Endothelial cell of umbilical vein (primary cell): Measurements from ENCODE around the gene RBM6. TPM values are rescaled to one million over a fixed set of nuclear protein-coding genes. Genes with fewer than 3 reads are reported as not detected.

Experiments
- BruUV-seq: library from RNA; stranded (reverse); fragments of 400-500 nt; replicated peaks from 2 replicates; lab custom pipeline; 2021; lab: Mats Ljungman, UMichigan
- CTCF ChIA-PET: fragments of 300-600, 350-600 bp; sonication (Branson Sonifier 250); formaldehyde crosslinking; loops from one replicate; lab custom pipeline; 2021; ENCODE audit warnings: antibody characterized with exemption, inconsistent platforms; lab: Charles Lee
- POLR2A ChIA-PET: fragments of 300-600, 350-600 bp; sonication (Branson Sonifier 250); formaldehyde crosslinking; loops from one replicate; lab custom pipeline; 2021; ENCODE audit warnings: antibody characterized with exemption, inconsistent platforms; lab: Charles Lee
- DNase-seq: peaks from one replicate; pipeline ENCODE4 v3.0.0-alpha.2; 2011; ENCODE audit warnings: low read depth, low spot score
- FAIRE-seq: peaks from 2 replicates; lab custom pipeline; 2011; peaks lifted over from hg19 to GRCh38; lab: Jason Lieb, UNC
- H2AFZ ChIP-seq: 2 replicates; pipeline ENCODE4 v1.6.0; 2012; ENCODE audit warnings: low read depth, low read length, control low read depth, inconsistent platforms
- H3K27ac ChIP-seq: 2 replicates; pipeline ENCODE4 v1.5.1; 2011; ENCODE audit warnings: low read depth, mild to moderate bottlenecking, control low read depth, low read length, moderate library complexity; ENCODE audit not compliant: insufficient read depth
- H3K27me3 ChIP-seq, 2 experiments: 2 replicates each; pipeline versions ENCODE4 v1.6.0 to v1.6.1; 2011; ENCODE audit warnings: low read length in 2 of 2, mixed read lengths in 1 of 2; ENCODE audit not compliant: control insufficient read depth in 2 of 2, insufficient read depth in 2 of 2
- H3K36me3 ChIP-seq, 2 experiments: 2 replicates in 1 of 2; 3 replicates in 1 of 2; pipeline ENCODE4 v1.5.1; 2011; ENCODE audit warnings: low read length in 2 of 2, mild to moderate bottlenecking in 1 of 2, moderate library complexity in 1 of 2; ENCODE audit not compliant: control insufficient read depth in 2 of 2, insufficient read depth in 2 of 2; ENCODE audit errors: extremely low read depth in 1 of 2
- H3K4me1 ChIP-seq: 3 replicates; pipeline ENCODE4 v1.5.1; 2011; ENCODE audit warnings: mild to moderate bottlenecking, low read length; ENCODE audit not compliant: control insufficient read depth, insufficient read depth; ENCODE audit errors: extremely low read depth
- H3K4me2 ChIP-seq: 2 replicates; pipeline ENCODE4 v1.6.1; 2011; ENCODE audit warnings: low read length, control low read depth, mixed read lengths; ENCODE audit not compliant: insufficient read depth
- H3K4me3 ChIP-seq, 3 experiments: fragments of 200-600 bp in 1 of 3; sonication (generic), shearing (Covaris generic) in 1 of 3; replicated peaks in 1 of 3; 2 replicates each; pipeline ENCODE4 v1.5.1; 2011 to 2016; ENCODE audit warnings: control low read depth in 3 of 3, low read length in 3 of 3, mild to moderate bottlenecking in 2 of 3, inconsistent platforms in 1 of 3, low read depth in 1 of 3, moderate library complexity in 1 of 3; ENCODE audit not compliant: insufficient read depth in 1 of 3
- H3K79me2 ChIP-seq: 2 replicates; pipeline ENCODE4 v1.6.0; 2012; ENCODE audit warnings: low read length, inconsistent platforms; ENCODE audit not compliant: control insufficient read depth, insufficient read depth
- H3K9ac ChIP-seq: replicated peaks from 2 replicates; pipeline ENCODE3; 2011; ENCODE audit warnings: low read length, control low read depth; ENCODE audit not compliant: insufficient read depth; ENCODE audit errors: extremely low read depth
- H3K9me1 ChIP-seq: replicated peaks from 3 replicates; pipeline ENCODE4 v1.6.0; 2011; ENCODE audit warnings: mild to moderate bottlenecking, low read length; ENCODE audit not compliant: control insufficient read depth, insufficient read depth; ENCODE audit errors: extremely low read depth
- H3K9me3 ChIP-seq: replicated peaks from 2 replicates; pipeline ENCODE4 v1.5.1; 2012; ENCODE audit warnings: low read length, inconsistent platforms; ENCODE audit not compliant: control insufficient read depth, insufficient read depth
- H4K20me1 ChIP-seq: replicated peaks from 2 replicates; pipeline ENCODE3; 2011; ENCODE audit warnings: mild to moderate bottlenecking, low read length; ENCODE audit not compliant: control insufficient read depth, insufficient read depth; ENCODE audit errors: extremely low read depth
- CTCF ChIP-seq, 2 donors: IDR thresholded peaks; 1 replicate in 1 of 2; 2 replicates in 1 of 2; pipeline ENCODE4 v1.5.1; 2011; ENCODE audit warnings: low read length in 2 of 2, mild to moderate bottlenecking in 2 of 2, moderate library complexity in 2 of 2, control low read depth in 1 of 2, inconsistent platforms in 1 of 2, low read depth in 1 of 2; ENCODE audit not compliant: insufficient read depth in 1 of 2; ENCODE audit errors: extremely low read depth in 1 of 2
- EZH2 ChIP-seq: IDR thresholded peaks from 2 replicates; pipeline ENCODE4 v1.6.1; 2012; ENCODE audit warnings: borderline replicate concordance, low read depth, mild to moderate bottlenecking, moderate library complexity, low read length, inconsistent platforms; ENCODE audit not compliant: severe bottlenecking
- FOS ChIP-seq: IDR thresholded peaks from 2 replicates; pipeline ENCODE4 v1.6.1; 2011; ENCODE audit warnings: mild to moderate bottlenecking, low read length, moderate library complexity, borderline replicate concordance; ENCODE audit not compliant: insufficient read depth
- GATA2 ChIP-seq: IDR thresholded peaks from 2 replicates; pipeline ENCODE4 v1.7.0; 2011; ENCODE audit warnings: low read depth, mild to moderate bottlenecking, moderate library complexity, mixed read lengths, low read length; ENCODE audit not compliant: insufficient read length, insufficient read depth
- JUN ChIP-seq: IDR thresholded peaks from 2 replicates; pipeline ENCODE4 v1.6.1; 2011; ENCODE audit warnings: borderline replicate concordance, low read depth; ENCODE audit not compliant: insufficient read length, insufficient read depth
- MAX ChIP-seq: IDR thresholded peaks from 2 replicates; pipeline ENCODE4 v1.6.1; 2011; ENCODE audit not compliant: insufficient read depth, insufficient read length
- MYC ChIP-seq: IDR thresholded peaks from one replicate; pipeline ENCODE4 v1.6.1; 2011; ENCODE audit warnings: mild to moderate bottlenecking, low read depth, low read length
- POLR2A ChIP-seq: IDR thresholded peaks from 2 replicates; pipeline ENCODE4 v1.6.1; 2012; ENCODE audit warnings: low read depth, mild to moderate bottlenecking, control low read depth, low read length
- POLR2AphosphoS5 ChIP-seq: IDR thresholded peaks from 2 replicates; pipeline ENCODE4 v1.6.1; 2012; ENCODE audit warnings: low read depth, mild to moderate bottlenecking, control low read depth, low read length, moderate library complexity; ENCODE audit not compliant: insufficient read depth
- dilution Hi-C: fragments of 300-500 bp; cut with MboI; formaldehyde crosslinking; loops from one replicate; pipeline ENCODE4 v1.15.0; 2019; ENCODE audit warnings: low sequenced_read_pairs; ENCODE audit not compliant: extremely low pct_ligation_motif_present
- intact Hi-C: fragments of 100-400 bp; cut with micrococcal nuclease; formaldehyde crosslinking; loops from one replicate; pipeline ENCODE4 v1.10.0; 2022
- polyA plus RNA-seq, 4 experiments: library from polyadenylated mRNA; depleted of rRNA in 3 of 4; stranded (reverse) in 3 of 4; unstranded in 1 of 4; fragments of >200 nt; gene quantifications; 2 replicates each; pipeline versions ENCODE4 v1.2.1 to v1.2.3, GENCODE V29; 2011 to 2012; ENCODE audit warnings: missing spikeins in 1 of 4
- total RNA-seq: library from RNA; stranded (reverse); gene quantifications from 2 replicates; pipeline ENCODE4 v1.2.3, GENCODE V29; 2021

Gene RBM6
- total and polyA plus RNA-seq, 2 donors (not counting 3 experiments of a cell fraction or from before 2014, with no cell fraction given), result 30.4 to 94.5 TPM

- CTCF ChIA-PET, result no interaction called here
- no peak overlapping the region for H2AFZ ChIP-seq
- H3K27me3 ChIP-seq, result no peaks in the 10 kb centered on the region
- POLR2A ChIA-PET, result no interaction called here
- H3K27ac ChIP-seq, result no peak overlapping the region
- DNase-seq (no peak), FAIRE-seq (no peak)
- H3K9me3 ChIP-seq, result no peaks in the 10 kb centered on the region
- H3K79me2 ChIP-seq, result no peaks in the 10 kb centered on the region
- no peak overlapping the region for H3K9ac ChIP-seq
- H3K9me1 ChIP-seq, result no peaks in the 10 kb centered on the region
- H4K20me1 ChIP-seq, result no peaks in the 10 kb centered on the region
- no peak overlapping the region for H3K4me2 ChIP-seq
- intact Hi-C loops, result no loop called here
- dilution Hi-C loops, result no loop called here
- peaks cover 9% of the 10 kb centered on the region for H3K4me1 ChIP-seq
- peaks cover 4 to 8% of the 10 kb centered on the region in 2 experiments for H3K36me3 ChIP-seq
- BruUV-seq, result no TSS peak
- TF ChIP-seq POLR2A, result no peak
- no peak for TF ChIP-seq GATA2
- no peak for TF ChIP-seq FOS
- no peak for TF ChIP-seq JUN
- TF ChIP-seq POLR2AphosphoS5, result no peak
- TF ChIP-seq MYC, result no peak
- TF ChIP-seq MAX, result no peak
- TF ChIP-seq CTCF (IDR thresholded peaks at IDR 0.05; ENCODE audit: extremely low read depth in 1 of 2, insufficient read depth in 1 of 2, low read depth in 1 of 2, low read length in 2 of 2), result no peak
- no peak for TF ChIP-seq EZH2
- H3K4me3 ChIP-seq, result no peak overlapping the region
Observed at GRCh38 chr3:50078091-50078490, 138.1 kb downstream of the RBM6 start.
